GM19467 (cell line): ENCODE measurements around the gene OR52A5.
"Not testable (repeated sequence)": the region's sequence is repeated elsewhere in the genome, so short reads cannot be mapped to it uniquely, and the experiment has no call there.

Experiments
- ATAC-seq: cut with Tn5 transposase; IDR thresholded peaks from one replicate; pipeline ENCODE4 v1.9.1; 2021; ENCODE audit warnings: mild to moderate bottlenecking, moderate library complexity; ENCODE audit not compliant: unreplicated experiment

The OR52A5 gene

GRCh38 chr11:5137996-5138395, at the start of gene OR52A5:
Gene OR52A5, minus strand, starts transcription at chr11:5138356. Its CDS starts 5,714 bp downstream, at chr11:5132642.
- ATAC-seq, result no peak

- no peak for ATAC-seq
Measured at GRCh38 chr11:5178046-5178837, 40.1 kb upstream of the OR52A5 start.

GRCh38 chr11:5174934-5175333, 36.8 kb upstream of the OR52A5 start:
- ATAC-seq, result no peak

DNA sequence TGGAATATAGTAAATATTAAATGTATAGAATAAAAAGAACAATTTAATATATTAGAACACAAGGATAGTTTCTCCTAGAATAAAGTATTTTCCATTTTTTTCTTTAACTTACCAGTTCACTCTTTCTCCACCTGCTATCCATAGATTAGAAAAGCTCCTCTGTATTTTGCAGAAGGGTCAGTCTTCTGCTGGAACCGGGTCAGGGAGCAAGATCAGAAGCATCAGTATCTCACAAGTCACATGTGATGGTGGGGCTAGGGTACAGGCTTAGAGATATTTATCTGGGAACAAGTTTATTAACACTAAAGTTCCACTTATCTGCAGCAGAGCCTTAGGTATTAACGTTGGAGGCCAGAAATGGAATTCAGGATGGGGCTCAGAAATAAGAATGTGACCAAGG, 33.7 kb upstream of the OR52A5 start:
- no peak for ATAC-seq

DNA sequence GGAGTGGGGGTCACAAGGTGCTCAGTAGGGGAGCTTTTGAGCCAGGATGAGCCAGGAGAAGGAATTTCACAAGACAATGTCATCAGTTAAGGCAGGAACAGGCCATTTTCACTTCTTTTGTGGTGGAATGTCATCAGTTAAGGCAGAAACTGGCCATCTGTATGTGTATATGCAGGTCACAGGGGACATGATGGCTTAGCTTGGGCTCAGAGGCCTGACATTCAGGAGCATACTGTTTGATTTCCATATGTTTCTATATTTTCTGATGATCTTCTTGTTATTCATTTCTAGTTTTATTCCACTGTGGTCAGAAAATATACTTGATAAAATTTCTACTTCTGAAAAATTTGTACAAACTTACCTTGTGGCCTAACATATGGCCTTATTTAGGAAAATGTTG, 27.7 kb upstream of the OR52A5 start:
- ATAC-seq, result not testable (repeated sequence)

DNA sequence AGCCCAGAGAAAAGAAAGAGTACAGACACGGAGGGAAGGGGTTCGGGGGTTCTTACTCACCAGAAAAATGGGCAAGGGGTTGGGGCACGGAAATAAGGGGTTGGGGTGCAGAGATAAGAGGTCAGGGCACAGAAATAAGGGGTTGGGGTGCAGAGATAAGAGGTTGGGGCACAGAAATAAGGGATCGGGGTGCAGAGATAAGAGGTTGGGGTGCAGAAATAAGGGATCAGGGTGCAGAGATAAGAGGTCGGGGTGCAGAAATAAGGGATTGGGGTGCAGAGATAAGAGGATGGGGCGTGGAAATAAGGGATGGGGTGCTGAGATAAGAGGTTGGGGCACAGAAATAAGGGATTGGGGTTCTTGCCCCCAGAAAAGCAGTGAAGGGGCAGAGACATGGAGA, 26.7 kb upstream of the OR52A5 start:
- not testable (repeated sequence) for ATAC-seq

DNA sequence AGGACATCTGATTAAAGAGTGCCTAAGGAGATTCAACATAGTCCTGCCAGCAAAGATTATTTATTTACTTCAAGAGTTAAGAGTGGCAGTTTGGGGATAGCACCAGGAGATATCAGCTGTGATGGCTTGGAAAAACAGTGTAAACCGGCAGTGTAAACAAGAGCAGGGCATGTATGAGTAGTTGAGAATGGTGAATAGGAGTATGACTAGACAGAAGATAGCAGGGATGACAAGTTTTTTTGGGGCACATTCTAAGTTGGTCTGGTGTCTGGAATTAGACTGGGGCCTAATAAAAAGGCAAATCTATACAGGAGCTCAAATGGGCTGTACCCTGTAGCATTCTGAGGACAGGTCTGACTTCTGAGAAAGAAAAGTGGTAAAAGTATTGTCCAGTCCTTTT, 22.9 kb upstream of the OR52A5 start:
- ATAC-seq, result not testable (repeated sequence)

DNA sequence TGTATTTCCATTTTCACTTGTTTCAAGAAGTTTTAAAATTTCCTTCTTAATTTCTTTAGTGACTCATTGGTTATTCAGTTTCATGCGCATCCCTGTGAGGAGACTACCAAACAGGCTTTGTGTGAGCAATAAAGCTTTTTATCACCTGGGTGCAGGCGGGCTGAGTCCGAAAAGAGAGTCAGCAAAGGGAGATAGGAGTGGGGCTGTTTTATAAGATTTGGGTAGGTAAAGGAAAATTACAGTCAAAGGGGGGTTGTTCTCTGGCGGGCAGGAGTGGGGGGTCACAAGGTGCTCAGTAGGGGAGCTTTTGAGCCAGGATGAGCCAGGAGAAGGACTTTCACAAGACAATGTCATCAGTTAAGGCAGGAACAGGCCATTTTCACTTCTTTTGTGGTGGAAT, 22.1 kb upstream of the OR52A5 start:
- not testable (repeated sequence) for ATAC-seq

- ATAC-seq, result no peak
Measured at GRCh38 chr11:5159806-5160205, 21.6 kb upstream of the OR52A5 start.

DNA sequence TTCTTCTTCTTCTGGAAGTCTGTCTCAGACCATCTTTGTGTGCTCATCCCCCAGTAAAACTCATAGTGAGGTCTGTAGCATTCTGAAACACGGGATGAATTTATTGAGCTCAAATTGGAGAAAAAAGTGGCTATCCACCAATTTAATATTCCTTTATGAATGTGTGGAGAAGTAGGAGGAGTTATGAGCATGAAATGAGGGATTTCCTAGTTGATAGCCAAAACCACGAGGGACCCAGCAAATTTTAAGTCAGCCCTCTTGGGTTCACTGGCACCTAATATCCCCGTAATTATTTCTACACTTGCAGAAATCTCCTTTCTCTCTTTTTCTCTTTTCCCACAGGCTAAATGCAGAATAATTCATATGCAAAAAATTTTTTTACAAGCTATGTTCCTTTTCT, 16.5 kb upstream of the OR52A5 start, which contains the start of gene OR52A1:
TSS of gene OR52A1 (minus strand) at position 101 of the 400 bp plus-strand sequence. CDS start 2,388 bp downstream, outside the sequence.
- no peak for ATAC-seq

- ATAC-seq, result no peak
Measured at GRCh38 chr11:5153574-5154431, 15.6 kb upstream of the OR52A5 start.

GRCh38 chr11:5151713-5152153, 13.6 kb upstream of the OR52A5 start:
- ATAC-seq, result no peak

DNA sequence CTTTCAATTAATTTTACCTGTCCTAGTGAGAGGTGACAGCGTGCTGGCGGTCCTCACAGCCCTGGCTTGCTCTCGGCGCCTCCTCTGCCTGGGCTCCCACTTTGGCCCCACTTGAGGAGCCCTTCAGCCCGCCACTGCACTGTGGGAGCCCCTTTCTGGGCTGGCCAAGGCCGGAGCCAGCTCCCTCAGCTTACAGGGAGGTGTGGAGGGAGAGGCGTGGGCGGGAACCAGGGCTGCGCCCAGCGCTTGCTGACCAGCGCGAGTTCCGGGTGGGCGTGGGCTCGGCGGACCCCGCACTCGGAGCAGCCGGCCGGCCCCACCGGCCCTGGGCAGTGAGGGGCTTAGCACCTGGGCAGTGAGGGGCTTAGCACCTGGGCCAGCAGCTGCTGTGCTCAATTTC, 6.0 kb upstream of the OR52A5 start:
- not testable (repeated sequence) for ATAC-seq

- ATAC-seq, result no peak
Measured at GRCh38 chr11:5137014-5137413, 1.1 kb downstream of the OR52A5 start.

DNA sequence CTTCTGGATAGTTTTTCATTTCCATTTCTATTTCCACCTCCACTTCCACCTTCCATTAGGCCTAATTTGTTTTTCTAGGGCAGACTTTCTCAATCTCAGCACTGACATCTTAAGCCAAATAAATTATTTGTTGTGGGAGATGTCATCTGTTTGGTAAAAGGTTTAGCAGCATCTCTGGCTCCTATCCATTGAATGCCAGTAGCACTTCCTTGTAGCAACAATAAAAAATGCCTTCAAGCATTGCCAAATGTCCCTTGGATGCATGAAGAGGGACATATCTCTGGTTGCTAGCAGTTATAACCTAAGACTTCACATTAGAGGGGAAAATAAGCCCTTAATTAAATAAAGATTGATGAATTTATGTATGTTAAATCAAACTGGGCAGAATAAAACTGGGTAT, 1.9 kb downstream of the OR52A5 start:
- ATAC-seq, result no peak

- no peak for ATAC-seq
Measured at GRCh38 chr11:5131584-5132335, 6.4 kb downstream of the OR52A5 start.

DNA sequence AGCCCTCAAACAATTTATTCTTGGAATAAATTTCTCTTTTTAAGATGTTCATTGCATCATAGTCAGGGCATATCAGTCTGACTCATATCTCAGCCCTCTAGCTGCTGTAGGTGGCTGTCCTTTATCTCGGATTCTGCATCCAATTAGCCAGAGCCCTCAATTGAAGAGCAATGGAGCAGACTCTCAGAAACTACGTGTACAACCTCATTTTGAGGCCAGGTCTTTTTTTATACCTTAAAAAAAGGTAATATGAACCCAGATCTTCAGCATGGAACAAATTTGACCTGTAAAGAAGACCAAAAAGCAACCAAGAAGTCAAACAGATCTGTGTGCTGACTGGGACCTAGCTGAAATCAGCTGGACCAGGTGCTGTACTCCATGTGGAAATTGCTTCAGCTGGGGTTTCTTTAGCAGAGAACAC, 8.7 kb downstream of the OR52A5 start:
- ATAC-seq, result no peak

DNA sequence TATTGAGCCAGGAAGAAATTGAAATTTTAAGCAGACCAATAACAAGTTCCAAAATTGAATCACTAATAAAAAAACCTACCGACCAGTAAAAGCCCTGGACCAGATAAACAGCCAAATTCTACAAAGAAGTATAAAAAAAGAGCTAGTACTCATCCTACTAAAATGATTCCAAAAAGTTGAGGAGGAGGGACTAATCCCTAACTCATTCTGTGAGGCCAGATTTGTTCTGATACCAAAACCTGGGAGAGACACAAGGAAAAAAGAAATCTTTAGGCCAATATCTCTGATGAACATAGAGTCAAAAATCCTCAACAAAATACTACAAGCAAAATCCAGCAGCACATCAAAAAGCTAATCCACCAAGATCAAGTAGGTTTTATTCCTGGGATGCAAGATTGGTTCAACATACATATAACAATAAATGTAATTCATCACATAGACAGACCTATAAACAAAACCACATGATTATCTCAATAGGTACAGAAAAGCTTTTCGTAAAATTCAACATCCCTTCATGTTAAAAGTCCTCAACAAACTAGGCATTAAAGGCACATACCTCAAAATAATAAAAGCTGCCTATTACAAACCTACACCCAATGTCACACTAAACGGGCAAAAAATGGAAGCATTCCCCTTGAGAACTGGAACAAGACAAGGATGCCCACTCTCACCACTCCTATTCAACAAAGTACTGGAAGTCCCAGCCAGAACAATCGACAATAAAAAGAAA, 13.1 kb downstream of the OR52A5 start:
- no peak for ATAC-seq

DNA sequence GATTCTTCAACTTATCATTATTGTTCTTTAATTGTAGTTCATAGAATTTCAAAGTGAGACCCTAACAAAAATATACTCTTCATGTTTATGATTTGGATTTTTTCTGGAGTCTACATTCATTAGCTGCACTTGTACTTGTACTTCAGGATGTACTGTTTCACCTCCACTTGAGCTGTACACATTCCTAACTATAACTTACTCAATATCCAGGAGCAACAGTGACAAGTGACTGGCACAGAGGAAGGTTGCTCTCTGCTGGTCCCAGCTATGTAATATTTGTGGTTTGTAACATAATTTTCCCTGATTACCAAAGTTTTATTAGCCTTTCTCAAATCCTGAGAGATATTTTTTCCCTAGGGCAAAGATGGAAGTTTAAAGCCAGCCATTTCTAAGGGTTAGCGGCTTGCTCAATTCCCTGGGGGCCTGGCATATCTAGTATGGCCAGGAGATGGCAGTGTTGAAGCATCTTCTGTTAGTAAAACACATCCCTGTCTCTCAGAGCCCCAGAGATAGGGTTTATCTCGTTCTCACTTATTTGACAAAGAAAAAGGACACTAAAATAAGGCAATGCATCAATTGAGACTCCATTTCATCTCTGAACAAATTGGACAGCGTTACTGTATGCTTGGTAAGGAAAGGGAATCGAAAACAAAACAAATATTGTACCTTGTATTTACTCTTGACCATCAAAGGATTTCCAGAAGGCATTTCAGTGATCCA, 14.2 kb downstream of the OR52A5 start:
- ATAC-seq, result peak; percentile 95

GRCh38 chr11:5118893-5119292, 19.3 kb downstream of the OR52A5 start:
- no peak for ATAC-seq
